NCI-H2081 treated with DMSO at 0.1 percent for 48 hours (cell line): ENCODE results near the gene SLC19A3.
"Not testable (repeated sequence)": the region's sequence is repeated elsewhere in the genome, so short reads cannot be mapped to it uniquely, and the experiment has no call there.

Experiments
- DNase-seq: peaks from one replicate; lab custom pipeline; 2025; lab: John Stamatoyannopoulos, UW

The SLC19A3 gene

GRCh38 chr2:227717687-227718567 lies at the start of gene SLC19A3:
SLC19A3 (minus strand) TSS chr2:227718028; CDS start chr2:227702318, 15,710 bp downstream.
- DNase-seq = no peak

- DNase-seq = no peak
These were observed 48.6 kb upstream of the SLC19A3 start for GRCh38 chr2:227766373-227766883.

- DNase-seq = no peak
These were observed 48.1 kb upstream of the SLC19A3 start for GRCh38 chr2:227765788-227766372.

- DNase-seq = no peak
These were observed 44.1 kb upstream of the SLC19A3 start for GRCh38 chr2:227761740-227762476.

GRCh38 chr2:227759411-227760118 lies 41.7 kb upstream of the SLC19A3 start:
- DNase-seq = no peak

- not testable (repeated sequence) for DNase-seq
These were observed 38.4 kb upstream of the SLC19A3 start for GRCh38 chr2:227756261-227756660.

- no peak for DNase-seq
These were observed 30.3 kb upstream of the SLC19A3 start for GRCh38 chr2:227748079-227748478.

GRCh38 chr2:227745594-227745993 lies 27.8 kb upstream of the SLC19A3 start, which contains the start of gene SCYGR8:
SCYGR8 (plus strand) TSS chr2:227745894; CDS start chr2:227745894, 0 bp downstream.
- DNase-seq = no peak

- not testable (repeated sequence) for DNase-seq
These were observed 22.9 kb upstream of the SLC19A3 start for GRCh38 chr2:227740705-227741104.

- no peak for DNase-seq
These were observed 21.5 kb upstream of the SLC19A3 start for GRCh38 chr2:227739351-227739750.

- no peak for DNase-seq
These were observed 10.2 kb upstream of the SLC19A3 start, which contains the start of gene SCYGR7 for GRCh38 chr2:227728035-227728434. SCYGR7 (plus strand) TSS chr2:227728335; CDS start chr2:227728335, 0 bp downstream.

GRCh38 chr2:227724394-227725039 lies 6.7 kb upstream of the SLC19A3 start, which contains the start of gene SCYGR6:
SCYGR6 (minus strand) TSS chr2:227724757; CDS start chr2:227724757, 0 bp downstream.
- no peak for DNase-seq

- DNase-seq = not testable (repeated sequence)
These were observed 5.0 kb upstream of the SLC19A3 start for GRCh38 chr2:227722821-227723220.

- no peak for DNase-seq
These were observed 2.9 kb upstream of the SLC19A3 start for GRCh38 chr2:227720680-227721079.

GRCh38 chr2:227719641-227720040 lies 1.8 kb upstream of the SLC19A3 start:
- DNase-seq = no peak

GRCh38 chr2:227716501-227716900 lies 1.3 kb downstream of the SLC19A3 start:
- no peak for DNase-seq

- no peak for DNase-seq
These were observed 4.5 kb downstream of the SLC19A3 start for GRCh38 chr2:227713291-227713690.

- DNase-seq = no peak
These were observed 6.8 kb downstream of the SLC19A3 start for GRCh38 chr2:227710986-227711385.

GRCh38 chr2:227707390-227707789 lies 10.4 kb downstream of the SLC19A3 start:
- DNase-seq = no peak

- DNase-seq = no peak
These were observed 11.0 kb downstream of the SLC19A3 start for GRCh38 chr2:227706859-227707258.

GRCh38 chr2:227703961-227704360 lies 13.9 kb downstream of the SLC19A3 start:
- DNase-seq = no peak
